HepG2 (cell line): ENCODE measurements around the gene KATNB1. TPM values are rescaled to one million over a fixed set of nuclear protein-coding genes. Genes with fewer than 3 reads are reported as not detected.

ENCODE experiments used
- ATAC-seq: fragments of 200-7000 bp; cut with Tn5 transposase; 3 replicates; pipeline ENCODE4 v1.9.1; 2020; ENCODE audit warnings: mild to moderate bottlenecking, moderate library complexity
- BruUV-seq: library from RNA; stranded (reverse); fragments of 400-500 nt; replicated peaks from 2 replicates; lab custom pipeline; 2021; lab: Mats Ljungman, UMichigan
- CTCF ChIA-PET: fragments of 300-600 bp; formaldehyde crosslinking; extraction: SDS; loops from one replicate; lab custom pipeline; 2021; ENCODE audit warnings: low total read pairs, inconsistent platforms, low intra/inter-chr PET ratio; lab: Yijun Ruan, JAX
- POLR2A ChIA-PET: fragments of 350-600 bp; sonication (Branson Sonifier 250); formaldehyde crosslinking; loops from one replicate; lab custom pipeline; 2020; ENCODE audit warnings: antibody characterized with exemption, inconsistent platforms; lab: Yijun Ruan, JAX
- DNase-seq: peaks from one replicate; pipeline ENCODE4 v3.0.0-alpha.2; 2015; ENCODE audit warnings: low spot score
- FAIRE-seq: peaks from 3 replicates; lab custom pipeline; 2011; peaks lifted over from hg19 to GRCh38; lab: Jason Lieb, UNC
- H2AFZ ChIP-seq: one replicate; pipeline ENCODE4 v1.6.1; 2011; ENCODE audit warnings: low read length, inconsistent platforms
- H3K27ac ChIP-seq: fragments of 300-600 bp; 3 replicates; pipeline ENCODE4 v1.8.0; 2011; ENCODE audit warnings: mixed run types, mild to moderate bottlenecking, mixed read lengths, low read length, inconsistent platforms; ENCODE audit not compliant: insufficient read depth; ENCODE audit errors: extremely low read length
- H3K27me3 ChIP-seq, 2 experiments: fragments of 200-600 bp in 1 of 2; 2 replicates in 1 of 2; 3 replicates in 1 of 2; pipeline versions ENCODE4 v1.6.0 to v1.8.0; 2011; ENCODE audit warnings: low read length in 2 of 2, mild to moderate bottlenecking in 2 of 2, moderate library complexity in 2 of 2, inconsistent platforms in 1 of 2; ENCODE audit not compliant: insufficient read depth in 2 of 2, control insufficient read depth in 1 of 2
- H3K36me3 ChIP-seq, 2 experiments: fragments of 200-600 bp in 1 of 2; replicated peaks in 1 of 2; 2 replicates in 1 of 2; 3 replicates in 1 of 2; pipeline versions ENCODE4 v1.5.1 to v1.8.0; 2011; ENCODE audit warnings: low read length in 2 of 2, inconsistent platforms in 1 of 2; ENCODE audit not compliant: insufficient read depth in 2 of 2, control insufficient read depth in 1 of 2
- H3K4me1 ChIP-seq: 2 replicates; pipeline ENCODE4 v1.5.1; 2012; ENCODE audit warnings: low read length, inconsistent platforms; ENCODE audit not compliant: insufficient read depth
- H3K4me2 ChIP-seq: 2 replicates; pipeline ENCODE4 v1.6.0; 2011; ENCODE audit warnings: low read depth, low read length, inconsistent platforms
- H3K4me3 ChIP-seq, 3 experiments: fragments of 200-600 bp in 1 of 3; sonication (generic), shearing (Covaris generic) in 1 of 3; replicated peaks in 1 of 3; 2 replicates each; pipeline ENCODE4 v1.5.1; 2011 to 2016; ENCODE audit warnings: low read length in 3 of 3, inconsistent platforms in 2 of 3, low read depth in 2 of 3, mild to moderate bottlenecking in 2 of 3, control low read depth in 1 of 3, mixed read lengths in 1 of 3; ENCODE audit not compliant: insufficient read depth in 1 of 3
- H3K79me2 ChIP-seq: one replicate; pipeline ENCODE4 v1.6.1; 2011; ENCODE audit warnings: low read length, inconsistent platforms; ENCODE audit not compliant: insufficient read depth
- H3K9ac ChIP-seq: 2 replicates; pipeline ENCODE4 v1.6.0; 2011; ENCODE audit warnings: mild to moderate bottlenecking, low read depth, low read length, inconsistent platforms; ENCODE audit not compliant: insufficient read depth
- H3K9me3 ChIP-seq: 2 replicates; pipeline ENCODE4 v1.5.1; 2012; ENCODE audit warnings: mild to moderate bottlenecking, low read length
- H4K20me1 ChIP-seq: 2 replicates; pipeline ENCODE4 v1.6.0; 2011; ENCODE audit warnings: inconsistent platforms, mild to moderate bottlenecking, low read length, moderate library complexity; ENCODE audit not compliant: insufficient read depth
- AGO2 ChIP-seq: fragments of 200-400 bp; formaldehyde crosslinking; optimal IDR thresholded peaks from 2 replicates; pipeline ENCODE3; 2017; ENCODE audit warnings: mild to moderate bottlenecking, low read depth, low read length, moderate library complexity
- E2F5 ChIP-seq: sonication (generic); formaldehyde crosslinking; conservative IDR thresholded peaks from 2 replicates; pipeline ENCODE4 v1.4.0; 2020; ENCODE audit warnings: missing genetic modification reagents
- GZF1 ChIP-seq: sonication (generic); formaldehyde crosslinking; IDR thresholded peaks from 2 replicates; pipeline ENCODE4 v1.5.1; 2020; ENCODE audit warnings: mild to moderate bottlenecking, missing genetic modification reagents
- TRIM24 ChIP-seq: sonication (generic); formaldehyde crosslinking; IDR thresholded peaks from 2 replicates; pipeline ENCODE4 v1.8.0; 2022; ENCODE audit warnings: mild to moderate bottlenecking, missing genetic modification reagents
- ZNF333 ChIP-seq: sonication (generic); formaldehyde crosslinking; IDR thresholded peaks from 2 replicates; pipeline ENCODE4 v1.4.0; 2020; ENCODE audit warnings: mild to moderate bottlenecking, missing genetic modification reagents, borderline replicate concordance
- ZNF460 ChIP-seq: sonication (generic); formaldehyde crosslinking; IDR thresholded peaks from 2 replicates; pipeline ENCODE4 v1.5.1; 2020; ENCODE audit warnings: missing genetic modification reagents, mild to moderate bottlenecking, borderline replicate concordance
- ZNF496 ChIP-seq: sonication (generic); formaldehyde crosslinking; IDR thresholded peaks from 2 replicates; pipeline ENCODE4 v1.8.1; 2023; ENCODE audit warnings: mild to moderate bottlenecking, moderate library complexity, missing genetic modification reagents; ENCODE audit not compliant: insufficient replicate concordance
- ZNF614 ChIP-seq: IDR thresholded peaks from 2 replicates; pipeline ENCODE4 v1.6.1; 2018; ENCODE audit warnings: missing biosample characterization, missing genetic modification reagents, inconsistent platforms, borderline replicate concordance
- ZZZ3 ChIP-seq: sonication (generic); formaldehyde crosslinking; IDR thresholded peaks from 2 replicates; pipeline ENCODE4 v1.4.0; 2020; ENCODE audit warnings: missing genetic modification reagents, mild to moderate bottlenecking, borderline replicate concordance
- WGBS: methylation state at CpG from one replicate; pipeline ENCODE4 v1.1.6; 2017; ENCODE audit warnings: low lambda C conversion rate; 5-methylcytosine and 5-hydroxymethylcytosine counted together
- in situ Hi-C: cut with HindIII; loops from 2 replicates; pipeline ENCODE4 v1.10.0; 2017; ENCODE audit warnings: low pct_unique_long_range_greater_than_20kb; ENCODE audit not compliant: extremely low pct_ligation_motif_present
- intact Hi-C: fragments of 100-400 bp; cut with micrococcal nuclease; formaldehyde crosslinking; loops from one replicate; pipeline ENCODE4 v1.10.0; 2022; ENCODE audit not compliant: unreplicated experiment
- polyA plus RNA-seq, 8 experiments: library from polyadenylated mRNA; depleted of rRNA in 3 of 8; stranded (reverse) in 7 of 8; unstranded in 1 of 8; fragments of >200 nt; fragmentation: Illumina TruSeq in 4 of 8; extraction: Trizol in 4 of 8; gene quantifications; 2 replicates each; pipeline versions ENCODE4 v1.2.1 to v1.2.3, GENCODE V29; 2011 to 2016; ENCODE audit warnings: low read depth in 4 of 8, missing spikeins in 1 of 8, mixed read lengths in 1 of 8; ENCODE audit not compliant: insufficient read depth in 1 of 8
- total RNA-seq, 5 experiments: library from RNA; depleted of rRNA; stranded (reverse); fragments of >200 nt; fragmentation: Illumina TruSeq; extraction: Trizol; gene quantifications; 2 replicates each; pipeline ENCODE4 v1.2.3, GENCODE V29; 2016; ENCODE audit warnings: low read depth in 1 of 5
- TF ChIP-seq, protein P1 (sequence below): sonication (generic); formaldehyde crosslinking; conservative IDR thresholded peaks from 2 replicates; pipeline ENCODE4 v1.8.0; 2022; ENCODE audit warnings: mild to moderate bottlenecking, moderate library complexity, missing genetic modification reagents

The KATNB1 gene
- total and polyA plus RNA-seq, 2 of the 13 experiments (the other 11 are each of a cell fraction or from before 2014, with no cell fraction given), result 31.5 to 43.5 TPM

GRCh38 chr16:57753448-57754353, 18.1 kb downstream of the KATNB1 start:
- no TSS peak for BruUV-seq
- Histone ChIP-seq H3K36me3 (peaks cover 28 to 32% of the 10 kb centered on the region in 2 experiments; a peak in 4 of 5 replicates), H3K4me3 (no peak overlapping the region), H3K4me2 (no peak overlapping the region), H3K27me3 (no peaks in the 10 kb centered on the region), H3K79me2 (no peaks in the 10 kb centered on the region), H3K27ac (no peak overlapping the region), H3K4me1 (no peaks in the 10 kb centered on the region), H4K20me1 (no peaks in the 10 kb centered on the region), H3K9ac (no peak overlapping the region), H3K9me3 (no peaks in the 10 kb centered on the region), H2AFZ (no peak overlapping the region)
- ChIA-PET POLR2A (no interaction called here), CTCF (no interaction called here)
- in situ Hi-C loops (no loop called here), intact Hi-C loops (no loop called here)
- DNase-seq, result no peak
- 94% methylated on average over 32 of the region's 32 CpGs for WGBS
- no peak for ATAC-seq
- FAIRE-seq, result no peak
- TF ChIP-seq, protein P1, sequence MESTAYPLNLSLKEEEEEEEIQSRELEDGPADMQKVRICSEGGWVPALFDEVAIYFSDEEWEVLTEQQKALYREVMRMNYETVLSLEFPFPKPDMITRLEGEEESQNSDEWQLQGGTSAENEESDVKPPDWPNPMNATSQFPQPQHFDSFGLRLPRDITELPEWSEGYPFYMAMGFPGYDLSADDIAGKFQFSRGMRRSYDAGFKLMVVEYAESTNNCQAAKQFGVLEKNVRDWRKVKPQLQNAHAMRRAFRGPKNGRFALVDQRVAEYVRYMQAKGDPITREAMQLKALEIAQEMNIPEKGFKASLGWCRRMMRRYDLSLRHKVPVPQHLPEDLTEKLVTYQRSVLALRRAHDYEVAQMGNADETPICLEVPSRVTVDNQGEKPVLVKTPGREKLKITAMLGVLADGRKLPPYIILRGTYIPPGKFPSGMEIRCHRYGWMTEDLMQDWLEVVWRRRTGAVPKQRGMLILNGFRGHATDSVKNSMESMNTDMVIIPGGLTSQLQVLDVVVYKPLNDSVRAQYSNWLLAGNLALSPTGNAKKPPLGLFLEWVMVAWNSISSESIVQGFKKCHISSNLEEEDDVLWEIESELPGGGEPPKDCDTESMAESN (CRISPR knock-in tag), result no peak
- peak; percentile 49 for TF ChIP-seq AGO2

- H3K4me3 ChIP-seq, result no peak overlapping the region
- no peak overlapping the region for H3K4me2 ChIP-seq
- no peaks in the 10 kb centered on the region for H3K9me3 ChIP-seq
- H3K9ac ChIP-seq, result no peak overlapping the region
- H2AFZ ChIP-seq, result no peak overlapping the region
- no peak for ATAC-seq
- no peak overlapping the region for H3K27ac ChIP-seq
- no peak for DNase-seq
- H3K79me2 ChIP-seq, result no peaks in the 10 kb centered on the region
- 80% methylated on average over 9 of the region's 9 CpGs for WGBS
- H3K36me3 ChIP-seq, result peaks cover 28 to 38% of the 10 kb centered on the region in 2 experiments; a peak in 4 of 5 replicates
- FAIRE-seq, result no peak
- intact Hi-C loops, result no loop called here
- BruUV-seq, result no TSS peak
- TF ChIP-seq TRIM24 (CRISPR knock-in tag) (no peak), ZZZ3 (CRISPR knock-in tag) (no peak), ZNF496 (CRISPR knock-in tag) (no peak), E2F5 (CRISPR knock-in tag) (no peak), ZNF333 (no peak), ZNF460 (CRISPR knock-in tag) (no peak), GZF1 (CRISPR knock-in tag) (no peak), ZNF614 (CRISPR knock-in tag) (no peak)
- TF ChIP-seq, all 625 proteins: peak for 0
- in situ Hi-C loops, result loop anchor here (5.0 kb wide), 2 partner anchors 108 to 248 kb away; partner anchors contain the start of genes USB1 and ZNF319
- no peaks in the 10 kb centered on the region for H3K27me3 ChIP-seq
- no peaks in the 10 kb centered on the region for H3K4me1 ChIP-seq
- POLR2A ChIA-PET, result no interaction called here
- no peaks in the 10 kb centered on the region for H4K20me1 ChIP-seq
- CTCF ChIA-PET, result no interaction called here
These were observed 18.9 kb downstream of the KATNB1 start for GRCh38 chr16:57754354-57755060.
